Fibroblast of pulmonary artery (primary cell): Measurements from ENCODE around the gene RAB23.
A peak's percentile ranks its signal among the peaks of the same experiment; 100 is the strongest.

Experiments used
- DNase-seq: peaks from one replicate; pipeline ENCODE4 v3.0.0-alpha.2; 2010; ENCODE audit warnings: low read depth
- H3K4me3 ChIP-seq: replicated peaks from 2 replicates; pipeline ENCODE4 v1.5.1; 2011; ENCODE audit warnings: low read depth, mild to moderate bottlenecking, control low read depth, low read length, moderate library complexity
- TF ChIP-seq, protein P1 (sequence below): IDR thresholded peaks from 2 replicates; pipeline ENCODE4 v1.5.1; 2011; ENCODE audit warnings: mild to moderate bottlenecking, control low read depth, low read length, inconsistent platforms; ENCODE audit errors: missing control alignments

RAB23 gene

DNA sequence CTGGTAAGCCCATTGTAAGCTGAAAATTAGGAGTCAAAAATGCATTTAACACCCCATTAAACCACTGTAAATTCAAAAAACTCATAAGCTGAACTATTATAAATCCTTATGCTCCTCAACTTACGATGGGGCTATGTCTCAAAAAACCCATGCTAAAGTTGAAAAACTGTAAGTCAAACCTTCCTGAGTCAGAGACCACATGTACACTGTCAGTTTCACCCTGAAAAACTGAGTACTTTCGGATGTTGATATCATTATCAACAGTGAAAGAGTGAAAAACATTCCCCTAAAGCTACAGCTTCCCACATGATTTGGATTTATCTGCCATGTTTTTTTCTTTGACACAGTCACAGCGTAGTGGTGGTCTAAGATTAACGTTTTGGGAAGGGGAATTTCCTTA is 14.2 kb downstream of the RAB23 start:
- no peak for DNase-seq
- H3K4me3 ChIP-seq, result no peak overlapping the region
- TF ChIP-seq, protein P1, sequence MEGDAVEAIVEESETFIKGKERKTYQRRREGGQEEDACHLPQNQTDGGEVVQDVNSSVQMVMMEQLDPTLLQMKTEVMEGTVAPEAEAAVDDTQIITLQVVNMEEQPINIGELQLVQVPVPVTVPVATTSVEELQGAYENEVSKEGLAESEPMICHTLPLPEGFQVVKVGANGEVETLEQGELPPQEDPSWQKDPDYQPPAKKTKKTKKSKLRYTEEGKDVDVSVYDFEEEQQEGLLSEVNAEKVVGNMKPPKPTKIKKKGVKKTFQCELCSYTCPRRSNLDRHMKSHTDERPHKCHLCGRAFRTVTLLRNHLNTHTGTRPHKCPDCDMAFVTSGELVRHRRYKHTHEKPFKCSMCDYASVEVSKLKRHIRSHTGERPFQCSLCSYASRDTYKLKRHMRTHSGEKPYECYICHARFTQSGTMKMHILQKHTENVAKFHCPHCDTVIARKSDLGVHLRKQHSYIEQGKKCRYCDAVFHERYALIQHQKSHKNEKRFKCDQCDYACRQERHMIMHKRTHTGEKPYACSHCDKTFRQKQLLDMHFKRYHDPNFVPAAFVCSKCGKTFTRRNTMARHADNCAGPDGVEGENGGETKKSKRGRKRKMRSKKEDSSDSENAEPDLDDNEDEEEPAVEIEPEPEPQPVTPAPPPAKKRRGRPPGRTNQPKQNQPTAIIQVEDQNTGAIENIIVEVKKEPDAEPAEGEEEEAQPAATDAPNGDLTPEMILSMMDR, result no peak

DNA sequence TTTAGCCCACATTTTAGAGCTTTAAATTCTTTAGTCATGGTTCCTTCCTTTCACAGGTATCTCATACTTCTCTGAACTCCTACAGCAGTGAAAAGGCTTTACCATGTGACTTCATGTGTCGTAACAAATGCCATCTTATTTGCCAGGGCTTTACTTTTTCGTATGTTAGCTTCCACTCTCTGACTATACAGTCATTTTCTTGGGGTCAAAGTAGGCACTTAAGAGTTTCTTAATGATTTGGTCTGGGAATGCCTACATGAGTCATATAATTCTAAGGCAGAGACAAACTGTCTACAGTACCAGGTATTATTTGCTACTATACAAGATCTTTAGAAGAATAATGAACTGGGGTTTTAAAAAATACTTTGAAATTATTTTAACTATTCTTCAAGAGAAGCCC is 15.0 kb downstream of the RAB23 start:
- peak; percentile 43 for DNase-seq
- TF ChIP-seq, protein P1, result no peak

DNA sequence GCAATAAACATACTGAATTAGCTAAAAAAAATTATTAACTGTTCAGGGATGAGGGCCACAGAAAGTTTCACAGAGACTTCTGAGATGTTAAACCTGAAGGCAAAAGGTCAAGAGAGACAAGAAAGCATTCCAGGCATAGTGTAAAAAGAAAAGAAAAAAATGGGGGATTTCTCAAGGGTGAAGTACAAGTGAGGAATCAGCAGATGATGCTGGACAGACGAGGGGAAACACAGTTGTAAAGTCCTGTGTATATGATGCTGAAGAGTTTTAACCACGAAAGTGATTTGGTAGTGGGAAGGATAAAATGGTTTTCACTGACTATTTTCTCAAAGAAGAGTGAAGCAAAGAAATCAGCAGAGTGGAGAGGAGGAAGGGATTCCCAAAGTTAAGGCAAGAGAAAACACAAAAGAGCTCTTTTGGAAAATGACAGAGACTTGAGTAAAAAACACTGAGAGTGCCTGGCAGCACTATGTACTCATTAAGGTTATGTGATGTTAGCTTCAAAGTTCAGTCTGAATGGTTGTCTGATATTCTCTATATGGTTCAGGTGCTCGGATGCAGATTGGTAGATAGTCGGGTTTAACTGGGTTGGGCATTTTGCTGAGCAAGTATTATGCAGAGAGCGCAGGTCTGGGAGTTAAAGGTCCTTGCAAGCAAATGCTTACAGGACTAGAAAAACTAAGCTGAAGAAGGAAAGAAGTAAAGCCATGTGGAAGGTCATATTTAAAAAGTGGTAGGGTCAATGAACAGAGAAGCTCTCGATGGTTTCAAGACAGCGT is 16.4 kb downstream of the RAB23 start:
- no peak for DNase-seq
- TF ChIP-seq, protein P1, result no peak
- H3K4me3 ChIP-seq, result no peak overlapping the region

More for the DNA sequence above, 15.0 kb downstream of the RAB23 start:
- no peak overlapping the region for H3K4me3 ChIP-seq

DNA sequence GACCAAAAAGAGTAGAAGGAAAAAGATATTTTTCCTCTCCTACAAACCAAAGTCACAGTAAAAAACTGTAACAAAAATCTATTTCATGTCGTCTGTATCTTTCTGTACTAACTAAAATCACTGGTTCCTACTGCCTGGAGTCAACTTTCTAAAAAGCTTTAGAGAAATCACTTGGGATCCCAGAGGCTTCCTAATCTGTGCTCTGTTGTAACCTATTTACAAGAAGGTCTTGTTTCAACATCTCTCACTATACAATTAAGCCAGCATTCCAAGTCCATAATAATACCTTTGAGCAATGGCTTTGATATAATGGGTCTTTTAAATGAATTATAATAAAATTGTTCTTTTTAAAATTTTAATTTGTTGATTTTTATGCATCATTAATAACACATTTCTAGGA is 20.4 kb downstream of the RAB23 start:
- H3K4me3 ChIP-seq, result no peak overlapping the region
- TF ChIP-seq, protein P1, result no peak
- no peak for DNase-seq

DNA sequence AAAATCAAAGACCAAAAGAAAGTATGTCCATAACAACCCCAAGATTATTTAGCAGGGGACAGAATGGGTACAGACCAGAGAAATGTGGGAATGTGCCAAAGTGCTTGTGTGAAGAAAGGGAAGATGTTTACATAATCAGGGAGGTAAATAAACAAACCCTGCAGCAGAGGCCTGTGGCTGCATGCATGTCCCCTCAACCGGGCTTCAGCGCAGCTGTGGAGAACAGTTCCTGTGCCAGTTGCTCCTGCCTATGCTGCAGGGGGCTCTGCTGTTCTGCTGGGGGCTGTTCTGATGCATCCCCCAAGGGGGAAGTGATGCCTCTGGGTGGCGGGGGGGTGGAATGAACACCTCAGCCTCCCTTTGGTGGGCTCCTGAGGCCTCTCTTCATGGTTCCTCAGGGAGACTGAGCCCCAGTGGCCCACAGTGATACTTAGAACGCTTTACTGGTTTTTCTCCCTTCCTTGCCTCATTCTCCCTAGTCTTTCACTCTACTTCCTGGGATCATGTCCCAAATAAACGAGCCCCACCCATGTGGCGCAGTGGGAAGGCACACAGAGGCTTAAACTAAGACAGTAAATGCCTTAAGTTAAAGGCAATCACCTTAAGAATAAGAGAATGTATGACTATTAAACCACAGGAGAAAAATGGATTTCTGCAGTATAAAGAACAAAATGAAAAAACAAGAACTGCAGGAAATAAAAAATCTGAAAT is 23.0 kb downstream of the RAB23 start:
- no peak for DNase-seq
- H3K4me3 ChIP-seq, result no peak overlapping the region
- TF ChIP-seq, protein P1, result no peak

DNA sequence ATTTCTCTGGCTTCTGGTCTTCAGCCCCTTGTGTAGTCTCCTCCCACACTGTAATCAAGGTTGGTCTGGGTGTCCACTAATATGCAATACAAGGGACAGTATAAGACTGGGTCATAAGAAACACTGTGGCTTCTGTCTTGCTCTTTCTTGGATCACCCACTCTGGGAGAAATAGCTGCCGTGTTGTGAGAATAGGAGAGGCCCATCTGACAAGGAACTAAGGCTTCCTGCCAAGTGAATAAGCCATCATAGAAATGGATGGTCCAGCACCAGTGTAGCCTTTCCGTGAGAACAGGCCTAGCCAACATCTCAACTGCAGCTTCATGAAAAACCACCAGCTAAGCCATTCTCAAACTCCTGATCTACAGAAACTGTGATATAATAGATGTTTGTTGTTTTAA is 26.6 kb downstream of the RAB23 start:
- DNase-seq, result no peak
- TF ChIP-seq, protein P1, result no peak
- H3K4me3 ChIP-seq, result no peak overlapping the region

DNA sequence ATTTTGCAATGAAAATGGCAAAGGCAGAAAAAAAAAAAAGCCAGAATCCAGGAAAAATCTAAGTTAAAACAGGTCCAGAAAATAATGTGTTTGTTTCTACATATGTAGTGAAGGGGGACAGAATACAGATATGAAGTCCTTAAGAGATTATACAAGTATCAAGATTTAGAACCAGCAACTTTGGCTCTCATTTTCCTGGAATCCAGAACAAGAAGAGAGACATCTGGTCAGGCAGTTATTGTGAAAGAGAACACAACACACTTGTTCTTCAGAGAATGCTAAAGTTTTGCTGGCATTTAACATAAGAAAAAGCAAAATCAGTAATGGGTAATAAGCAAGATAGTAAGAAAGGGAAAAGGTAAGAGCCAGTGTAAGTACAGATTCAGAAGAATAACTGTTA is 28.9 kb downstream of the RAB23 start:
- TF ChIP-seq, protein P1, result no peak
- peak; percentile 56 for DNase-seq
- H3K4me3 ChIP-seq, result no peak overlapping the region
